Lower leg skin (tissue), 3 donors: ENCODE results near the gene UBALD1.

Experiments
- POLR2A ChIP-seq, 2 donors: fragments of 450-650 bp; IDR thresholded peaks; one replicate each; pipeline ENCODE4 v1.6.1; 2016 to 2017; ENCODE audit warnings: antibody characterized with exemption in 2 of 2, mild to moderate bottlenecking in 1 of 2, moderate library complexity in 1 of 2
- TF ChIP-seq, protein P1 (sequence below), 3 donors: fragments of 450-650 bp; IDR thresholded peaks; one replicate each; pipeline ENCODE4 v1.5.1; 2016; ENCODE audit warnings: antibody characterized with exemption in 3 of 3, mild to moderate bottlenecking in 3 of 3, moderate library complexity in 2 of 3

DNA sequence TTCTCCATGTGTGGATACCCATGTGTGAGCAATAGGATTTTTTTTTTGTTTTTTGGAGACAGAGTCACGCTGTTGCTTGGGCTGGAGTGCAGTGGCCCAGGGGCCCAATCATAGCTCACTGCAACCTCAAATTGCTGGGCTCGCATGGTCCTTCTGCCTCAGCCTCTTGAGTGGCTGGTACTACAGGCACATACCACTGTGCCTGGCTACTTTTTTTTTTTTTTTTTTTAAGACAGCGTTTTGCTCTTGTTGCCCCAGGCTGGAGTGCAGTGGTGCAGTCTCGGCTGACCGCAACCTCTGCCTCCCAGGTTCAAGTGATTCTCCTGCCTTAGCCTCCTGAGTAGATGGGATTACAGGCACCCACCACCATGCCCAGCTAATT, 26.6 kb upstream of the UBALD1 start:
- TF ChIP-seq, protein P1, sequence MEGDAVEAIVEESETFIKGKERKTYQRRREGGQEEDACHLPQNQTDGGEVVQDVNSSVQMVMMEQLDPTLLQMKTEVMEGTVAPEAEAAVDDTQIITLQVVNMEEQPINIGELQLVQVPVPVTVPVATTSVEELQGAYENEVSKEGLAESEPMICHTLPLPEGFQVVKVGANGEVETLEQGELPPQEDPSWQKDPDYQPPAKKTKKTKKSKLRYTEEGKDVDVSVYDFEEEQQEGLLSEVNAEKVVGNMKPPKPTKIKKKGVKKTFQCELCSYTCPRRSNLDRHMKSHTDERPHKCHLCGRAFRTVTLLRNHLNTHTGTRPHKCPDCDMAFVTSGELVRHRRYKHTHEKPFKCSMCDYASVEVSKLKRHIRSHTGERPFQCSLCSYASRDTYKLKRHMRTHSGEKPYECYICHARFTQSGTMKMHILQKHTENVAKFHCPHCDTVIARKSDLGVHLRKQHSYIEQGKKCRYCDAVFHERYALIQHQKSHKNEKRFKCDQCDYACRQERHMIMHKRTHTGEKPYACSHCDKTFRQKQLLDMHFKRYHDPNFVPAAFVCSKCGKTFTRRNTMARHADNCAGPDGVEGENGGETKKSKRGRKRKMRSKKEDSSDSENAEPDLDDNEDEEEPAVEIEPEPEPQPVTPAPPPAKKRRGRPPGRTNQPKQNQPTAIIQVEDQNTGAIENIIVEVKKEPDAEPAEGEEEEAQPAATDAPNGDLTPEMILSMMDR (IDR thresholded peaks at IDR 0.05), result no peak
- no peak for TF ChIP-seq POLR2A (IDR thresholded peaks at IDR 0.05)
